Medulla oblongata (tissue), 1 donor: ENCODE measurements around the gene TSC22D1.
A peak's percentile ranks its signal among the peaks of the same experiment; 100 is the strongest.

Experiments used
- DNase-seq: peaks from one replicate; pipeline ENCODE4 v3.0.0-alpha.2; 2015; ENCODE audit errors: extremely low spot score

Gene TSC22D1

GRCh38 chr13:44404261-44405132 lies 171.6 kb downstream of the TSC22D1 start:
- no peak for DNase-seq

GRCh38 chr13:44403461-44404056 lies 172.6 kb downstream of the TSC22D1 start:
- no peak for DNase-seq

- DNase-seq: no peak
Observed at GRCh38 chr13:44402899-44403445, 173.2 kb downstream of the TSC22D1 start.

- no peak for DNase-seq
Observed at GRCh38 chr13:44401577-44401976, 174.6 kb downstream of the TSC22D1 start.

GRCh38 chr13:44400736-44401135 lies 175.4 kb downstream of the TSC22D1 start:
- no peak for DNase-seq

GRCh38 chr13:44399074-44399473 lies 177.1 kb downstream of the TSC22D1 start:
- DNase-seq: no peak

- DNase-seq: no peak
Observed at GRCh38 chr13:44398606-44399005, 177.5 kb downstream of the TSC22D1 start.

GRCh38 chr13:44397766-44398223 lies 178.3 kb downstream of the TSC22D1 start:
- DNase-seq: no peak

GRCh38 chr13:44396701-44397580 lies 179.2 kb downstream of the TSC22D1 start:
- DNase-seq: peak; percentile 23

GRCh38 chr13:44395976-44396694 lies 180.0 kb downstream of the TSC22D1 start:
- DNase-seq: no peak

GRCh38 chr13:44394658-44395057 lies 181.5 kb downstream of the TSC22D1 start:
- no peak for DNase-seq

GRCh38 chr13:44393391-44393790 lies 182.7 kb downstream of the TSC22D1 start:
- no peak for DNase-seq

GRCh38 chr13:44389876-44390275 lies 186.3 kb downstream of the TSC22D1 start:
- DNase-seq: no peak

- DNase-seq: no peak
Observed at GRCh38 chr13:44389060-44389666, 187.0 kb downstream of the TSC22D1 start.

GRCh38 chr13:44388427-44389059 lies 187.6 kb downstream of the TSC22D1 start:
- DNase-seq: no peak

- DNase-seq: no peak
Observed at GRCh38 chr13:44386913-44387556, 189.1 kb downstream of the TSC22D1 start.

GRCh38 chr13:44385847-44386246 lies 190.3 kb downstream of the TSC22D1 start:
- DNase-seq: no peak

GRCh38 chr13:44385401-44385800 lies 190.7 kb downstream of the TSC22D1 start:
- no peak for DNase-seq

GRCh38 chr13:44384778-44385177 lies 191.4 kb downstream of the TSC22D1 start:
- DNase-seq: no peak

GRCh38 chr13:44383945-44384344 lies 192.2 kb downstream of the TSC22D1 start:
- no peak for DNase-seq
